Fibroblast of pulmonary artery (primary cell): ENCODE results near the gene SLC35A1.

Source experiments
- DNase-seq: peaks from one replicate; pipeline ENCODE4 v3.0.0-alpha.2; 2010; ENCODE audit warnings: low read depth
- H3K4me3 ChIP-seq: replicated peaks from 2 replicates; pipeline ENCODE4 v1.5.1; 2011; ENCODE audit warnings: low read depth, mild to moderate bottlenecking, control low read depth, low read length, moderate library complexity
- TF ChIP-seq, protein P1 (sequence below): IDR thresholded peaks from 2 replicates; pipeline ENCODE4 v1.5.1; 2011; ENCODE audit warnings: mild to moderate bottlenecking, control low read depth, low read length, inconsistent platforms; ENCODE audit errors: missing control alignments

SLC35A1 gene

DNA sequence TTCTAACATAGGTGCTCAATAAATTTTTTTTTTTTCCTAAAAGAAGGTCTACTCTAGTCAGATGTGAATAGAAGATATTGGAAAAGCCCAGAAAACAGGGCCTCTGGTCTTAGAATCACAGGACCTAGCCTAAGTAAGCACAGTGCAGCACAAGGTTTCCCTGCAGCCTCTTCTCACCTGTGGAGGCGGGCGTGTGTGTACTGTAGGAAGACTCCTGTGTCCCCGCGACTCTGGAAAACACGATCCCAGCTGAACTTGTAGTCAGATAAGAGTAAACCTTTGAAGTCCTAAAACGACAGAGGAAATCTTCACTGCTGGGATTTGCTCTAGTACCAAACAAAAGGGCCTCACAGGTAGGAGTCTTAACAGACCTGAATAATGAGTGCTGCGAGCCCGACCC lies 45.7 kb downstream of the SLC35A1 start:
- DNase-seq: no peak

DNA sequence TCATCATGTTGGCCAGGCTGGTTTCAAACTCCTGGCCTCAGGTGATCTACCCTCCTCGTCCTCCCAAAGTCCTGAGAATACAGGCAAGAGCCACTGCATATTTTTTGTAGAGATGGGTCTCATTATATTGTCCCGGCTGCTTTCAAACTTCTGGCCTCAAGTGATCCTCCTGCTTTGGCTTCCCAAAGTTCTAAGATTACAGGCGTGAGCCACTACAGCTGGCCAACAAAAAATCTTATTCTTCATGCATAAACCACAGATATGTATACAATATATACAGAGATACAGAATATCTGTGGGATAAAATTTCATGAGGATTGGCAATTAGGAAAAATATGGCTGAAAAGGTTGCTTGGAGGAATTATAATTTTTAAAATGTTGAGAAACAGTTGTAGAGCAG lies 49.9 kb downstream of the SLC35A1 start:
- TF ChIP-seq, protein P1, sequence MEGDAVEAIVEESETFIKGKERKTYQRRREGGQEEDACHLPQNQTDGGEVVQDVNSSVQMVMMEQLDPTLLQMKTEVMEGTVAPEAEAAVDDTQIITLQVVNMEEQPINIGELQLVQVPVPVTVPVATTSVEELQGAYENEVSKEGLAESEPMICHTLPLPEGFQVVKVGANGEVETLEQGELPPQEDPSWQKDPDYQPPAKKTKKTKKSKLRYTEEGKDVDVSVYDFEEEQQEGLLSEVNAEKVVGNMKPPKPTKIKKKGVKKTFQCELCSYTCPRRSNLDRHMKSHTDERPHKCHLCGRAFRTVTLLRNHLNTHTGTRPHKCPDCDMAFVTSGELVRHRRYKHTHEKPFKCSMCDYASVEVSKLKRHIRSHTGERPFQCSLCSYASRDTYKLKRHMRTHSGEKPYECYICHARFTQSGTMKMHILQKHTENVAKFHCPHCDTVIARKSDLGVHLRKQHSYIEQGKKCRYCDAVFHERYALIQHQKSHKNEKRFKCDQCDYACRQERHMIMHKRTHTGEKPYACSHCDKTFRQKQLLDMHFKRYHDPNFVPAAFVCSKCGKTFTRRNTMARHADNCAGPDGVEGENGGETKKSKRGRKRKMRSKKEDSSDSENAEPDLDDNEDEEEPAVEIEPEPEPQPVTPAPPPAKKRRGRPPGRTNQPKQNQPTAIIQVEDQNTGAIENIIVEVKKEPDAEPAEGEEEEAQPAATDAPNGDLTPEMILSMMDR: no peak
- no peak for DNase-seq
- H3K4me3 ChIP-seq: no peak overlapping the region

More for the DNA sequence above, 45.7 kb downstream of the SLC35A1 start:
- no peak overlapping the region for H3K4me3 ChIP-seq
- TF ChIP-seq, protein P1: no peak

DNA sequence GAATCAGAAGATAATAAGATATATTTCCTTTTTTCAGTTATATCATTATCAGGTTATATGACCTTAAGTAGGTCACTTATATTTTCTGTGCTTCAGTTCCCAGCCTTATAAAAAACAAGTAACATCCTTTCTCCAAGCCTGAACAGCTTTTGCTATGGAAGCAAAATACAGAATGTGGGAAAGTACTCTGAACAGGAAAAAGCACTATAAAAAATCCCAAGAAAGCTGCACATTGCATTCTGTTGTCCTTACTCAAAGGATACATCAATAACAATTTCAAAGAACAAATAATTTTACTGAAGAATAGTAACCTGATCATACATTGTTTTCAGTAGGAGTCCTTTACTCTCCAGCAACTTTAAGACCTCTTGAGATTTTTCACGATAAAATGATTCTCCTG lies 56.4 kb downstream of the SLC35A1 start:
- DNase-seq: no peak
- TF ChIP-seq, protein P1: no peak
- H3K4me3 ChIP-seq: no peak overlapping the region

DNA sequence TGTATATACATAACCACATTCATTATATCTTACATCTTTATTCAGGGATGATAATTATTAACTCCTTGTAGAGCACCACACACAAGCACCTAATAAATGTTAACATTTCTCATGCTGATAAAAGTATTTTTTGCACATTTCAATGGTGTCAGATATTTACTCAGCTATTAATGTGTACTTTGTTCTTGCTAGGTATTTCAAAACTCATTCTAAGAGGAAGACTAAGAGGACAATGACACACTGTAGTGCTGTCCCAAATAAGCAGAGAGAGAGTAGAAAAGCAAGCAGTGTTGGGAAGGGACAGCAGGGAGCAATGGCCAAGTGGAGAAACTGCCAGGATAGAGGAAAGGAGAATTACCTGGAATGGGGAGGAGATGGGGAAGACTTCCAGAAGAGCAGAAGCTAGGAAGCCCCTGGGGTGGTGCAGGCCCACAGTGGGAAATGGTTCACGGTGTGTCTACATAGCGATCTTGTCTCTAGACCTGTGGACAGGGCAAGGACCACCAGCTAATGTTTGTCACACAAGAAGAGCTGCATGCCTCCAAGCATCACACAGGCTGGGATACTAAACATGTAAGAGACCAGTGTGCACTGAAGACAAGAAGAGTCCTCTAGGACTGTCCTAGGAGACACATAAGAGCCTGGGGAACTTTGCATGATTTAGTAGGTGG lies 61.7 kb downstream of the SLC35A1 start:
- TF ChIP-seq, protein P1: no peak
- DNase-seq: no peak
- no peak overlapping the region for H3K4me3 ChIP-seq

DNA sequence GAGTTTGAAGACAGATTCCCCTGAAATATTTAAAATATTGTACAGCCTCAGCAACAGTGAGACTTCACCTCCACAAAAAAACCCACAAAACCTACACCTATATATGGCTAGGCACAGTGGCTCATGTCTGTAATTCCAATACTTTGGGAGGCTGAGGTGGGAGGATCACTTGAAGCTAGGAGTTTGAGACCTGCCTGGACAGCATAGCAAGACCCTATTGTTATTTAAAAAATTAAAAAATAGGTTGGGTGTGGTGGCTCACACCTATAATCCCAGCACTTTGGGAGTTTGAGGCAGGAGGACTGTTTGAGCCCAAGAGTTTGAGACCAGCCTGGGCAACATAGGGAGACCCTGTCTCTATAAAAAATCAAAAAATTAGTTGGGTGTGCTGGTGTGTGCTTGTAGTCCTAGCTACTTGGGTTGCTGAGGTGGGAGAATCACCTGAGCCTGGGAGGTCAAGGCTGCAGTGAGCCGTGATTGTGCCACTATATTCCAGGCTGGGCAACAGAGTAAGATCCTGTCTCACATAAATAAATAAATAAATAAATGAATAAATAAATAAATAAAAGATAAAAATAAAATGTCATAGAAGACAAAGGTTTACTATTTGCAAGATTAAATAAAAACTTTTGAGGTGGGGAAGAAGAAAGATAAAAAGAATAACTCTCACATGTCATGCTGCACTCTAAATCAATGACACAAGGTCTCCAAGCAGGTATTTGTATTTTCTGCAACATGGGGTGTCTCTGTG lies 65.9 kb downstream of the SLC35A1 start:
- no peak overlapping the region for H3K4me3 ChIP-seq
- TF ChIP-seq, protein P1: no peak
- DNase-seq: no peak

DNA sequence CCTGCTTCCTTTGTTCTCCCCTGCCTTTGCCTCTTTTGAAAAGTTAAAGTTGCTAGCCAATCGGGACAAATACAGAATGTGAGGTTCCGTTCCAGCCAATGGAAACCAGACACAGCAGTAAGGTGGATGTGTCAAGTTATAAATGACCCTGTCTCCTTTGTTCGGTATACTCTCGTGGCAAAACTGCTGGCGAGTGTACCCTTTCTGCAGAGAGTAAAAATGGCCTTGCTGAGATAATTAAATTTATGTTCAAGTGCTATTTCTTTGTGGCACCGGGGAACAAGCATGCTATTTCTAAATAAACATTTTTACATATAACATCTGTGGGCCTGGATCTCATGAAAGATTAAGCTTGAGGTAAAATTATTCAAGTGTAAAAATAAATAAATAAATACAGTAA lies 66.8 kb downstream of the SLC35A1 start:
- no peak overlapping the region for H3K4me3 ChIP-seq
- no peak for DNase-seq
- TF ChIP-seq, protein P1: no peak
